HG02973 (cell line): ENCODE results near the gene LCN15.
"Not testable (repeated sequence)": the region's sequence is repeated elsewhere in the genome, so short reads cannot be mapped to it uniquely, and the experiment has no call there.

Experiments used
- ATAC-seq: cut with Tn5 transposase; IDR thresholded peaks from one replicate; pipeline ENCODE4 v1.9.1; 2021; ENCODE audit warnings: moderate library complexity; ENCODE audit not compliant: unreplicated experiment

LCN15 gene

DNA sequence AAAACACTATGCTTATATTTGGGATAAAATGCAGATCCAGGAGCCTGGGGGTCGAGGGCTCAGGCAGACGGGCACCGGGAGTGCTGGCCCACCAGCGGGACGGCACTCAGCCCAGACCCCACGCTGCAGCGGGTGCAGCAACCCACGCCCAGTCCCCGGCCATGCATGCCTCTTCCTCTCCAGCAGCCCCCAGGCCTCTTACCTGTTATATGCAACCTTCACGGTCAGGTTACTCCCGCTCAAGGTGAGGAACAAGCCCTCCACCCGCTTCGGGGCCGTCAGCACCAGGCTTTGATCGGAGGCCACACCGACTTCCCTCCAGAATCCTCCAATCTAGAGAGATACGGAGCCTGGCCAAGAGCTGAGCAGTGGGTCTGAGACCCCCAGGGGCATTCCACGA lies 7.5 kb downstream of the LCN15 start:
- no peak for ATAC-seq

DNA sequence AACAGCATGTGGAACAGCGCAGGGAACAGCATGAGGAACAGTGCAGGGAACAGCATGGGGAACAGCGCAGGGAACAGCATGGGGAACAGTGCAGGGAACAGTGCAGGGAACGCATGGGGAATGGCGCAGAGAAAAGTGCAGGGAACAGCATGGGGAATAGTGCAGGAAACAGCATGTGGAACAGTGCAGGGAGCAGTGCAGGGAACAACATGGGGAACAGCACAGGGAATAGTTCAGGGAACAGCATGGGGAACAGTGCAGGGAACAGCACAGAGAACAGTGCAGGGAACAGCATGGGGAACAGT lies 8.2 kb downstream of the LCN15 start:
- no peak for ATAC-seq

DNA sequence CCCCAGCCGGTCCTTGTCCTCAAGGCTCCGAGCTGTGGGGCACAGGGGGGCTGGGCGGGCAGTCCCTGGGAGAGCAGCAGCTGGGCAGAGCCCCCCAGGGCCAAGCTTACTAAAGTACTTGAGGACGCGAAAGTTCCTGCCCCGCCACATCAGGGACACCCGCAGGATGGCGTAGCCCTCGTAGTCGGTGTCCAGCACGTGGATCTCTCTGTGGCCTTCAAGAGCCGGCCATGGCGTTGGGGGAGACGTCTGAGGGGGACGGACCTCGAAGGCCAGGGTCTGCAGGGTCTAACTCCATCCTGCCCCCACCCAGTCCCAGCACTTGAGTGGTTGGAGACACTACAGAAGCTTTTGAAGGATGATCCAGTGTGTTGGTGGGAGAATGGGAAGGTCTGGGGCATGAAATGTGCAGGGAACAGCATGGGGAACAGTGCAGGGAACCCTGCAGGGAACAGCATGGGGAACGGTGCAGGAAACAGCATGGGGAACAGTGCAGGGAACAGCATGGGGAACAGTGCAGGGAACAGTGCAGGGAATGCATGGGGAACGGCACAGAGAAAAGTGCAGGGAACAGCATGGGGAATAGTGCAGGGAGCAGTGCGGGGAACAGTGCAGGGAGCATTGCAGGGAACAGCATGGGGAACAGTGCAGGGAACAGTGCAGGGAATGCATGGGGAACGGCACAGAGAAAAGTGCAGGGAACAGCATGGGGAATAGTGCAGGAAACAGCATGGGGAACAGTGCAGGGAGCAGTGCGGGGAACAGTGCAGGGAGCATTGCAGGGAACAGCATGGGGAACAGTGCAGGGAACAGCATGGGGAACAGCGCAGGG lies 8.8 kb downstream of the LCN15 start:
- ATAC-seq, result not testable (repeated sequence)

DNA sequence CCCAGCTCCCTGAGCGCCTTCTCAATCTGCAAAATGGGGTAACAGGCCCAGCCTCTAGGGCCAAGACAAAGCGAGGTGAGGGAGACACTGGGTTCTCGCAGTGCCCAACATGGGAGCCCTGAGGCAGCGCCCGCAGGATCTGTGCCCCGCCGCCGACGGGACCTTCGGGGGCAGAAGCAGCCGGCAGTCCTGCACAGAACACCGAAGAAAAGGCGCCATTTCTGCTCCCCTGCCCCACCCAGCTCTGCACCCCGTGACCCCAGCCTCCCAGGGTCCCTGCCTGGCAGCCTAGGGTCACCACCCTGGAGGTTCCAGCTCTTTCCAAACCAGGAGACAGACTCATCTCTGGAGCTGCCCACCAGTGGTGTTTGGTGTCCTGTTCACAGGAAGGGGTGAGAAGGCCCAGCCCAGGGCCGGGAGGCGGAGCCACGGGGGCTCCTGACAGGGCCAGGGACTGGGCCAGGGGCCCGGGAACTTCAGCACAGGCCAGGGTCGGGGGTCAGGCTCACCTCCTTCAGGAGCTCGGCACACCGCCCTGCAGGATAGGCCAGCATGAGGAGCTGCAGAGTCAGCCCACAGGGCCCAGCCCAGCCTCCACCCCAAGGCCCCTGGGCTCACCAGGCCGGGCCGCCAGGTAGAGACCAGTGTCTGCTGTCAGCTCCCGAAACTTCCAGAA lies 9.6 kb downstream of the LCN15 start:
- ATAC-seq, result no peak

DNA sequence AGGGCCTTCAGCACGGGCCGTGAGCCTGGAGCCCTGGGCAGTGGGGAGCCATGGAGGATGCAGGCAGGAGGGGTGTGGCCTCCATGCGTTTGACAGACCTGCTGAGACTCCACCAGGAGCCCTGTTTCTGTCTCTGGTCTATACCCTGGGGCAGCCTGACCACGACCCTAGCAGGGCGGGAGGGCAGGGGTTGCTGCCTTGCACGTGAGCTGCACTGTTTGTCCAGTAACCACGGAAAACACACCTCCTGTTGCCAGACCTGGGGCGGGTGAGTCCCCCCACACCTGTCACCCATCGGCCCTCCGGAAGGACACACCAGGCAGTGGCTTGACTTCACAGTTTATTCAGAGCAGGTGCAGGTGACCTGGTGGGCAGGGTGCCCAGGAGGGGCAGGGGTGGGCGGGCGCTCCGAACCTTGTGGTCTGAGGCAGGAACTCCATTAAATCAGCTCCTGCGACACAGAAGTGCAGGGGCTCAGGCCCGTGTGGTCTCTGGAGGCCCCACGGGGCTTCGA lies 10.2 kb downstream of the LCN15 start:
- no peak for ATAC-seq

DNA sequence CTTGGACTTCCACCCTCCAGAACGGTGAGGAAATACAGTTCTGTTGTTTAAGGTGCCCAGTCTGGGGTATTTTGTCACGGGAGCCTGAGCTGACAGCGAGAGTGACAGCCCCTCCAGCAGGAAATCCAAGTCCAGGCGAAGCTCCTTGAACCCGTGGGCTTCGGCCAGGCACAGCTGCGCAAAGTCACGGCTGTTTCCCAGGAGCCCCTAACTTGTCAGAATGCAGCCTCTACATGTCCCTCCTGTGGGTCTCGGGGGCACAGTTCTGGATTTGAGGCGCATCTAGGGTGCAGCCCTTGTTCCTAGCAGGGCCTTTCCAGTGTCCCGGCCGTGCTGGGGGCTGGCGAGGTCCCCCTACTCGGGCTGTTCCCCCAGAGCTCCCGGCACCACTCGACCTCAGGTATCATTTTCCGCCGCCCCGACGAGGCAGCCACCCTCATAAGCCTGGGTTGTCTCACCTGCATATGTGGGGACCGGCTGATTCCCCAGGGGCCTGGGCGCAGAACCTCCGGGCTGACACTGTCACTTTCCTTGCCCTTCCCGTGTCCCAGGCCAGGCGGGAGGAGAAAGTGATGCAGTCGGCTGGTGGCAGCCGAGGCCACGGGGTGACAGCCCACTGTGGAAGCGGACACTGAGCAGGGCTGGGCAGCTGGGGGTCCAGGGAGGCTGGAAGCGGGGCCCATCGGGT lies 10.8 kb downstream of the LCN15 start:
- no peak for ATAC-seq

DNA sequence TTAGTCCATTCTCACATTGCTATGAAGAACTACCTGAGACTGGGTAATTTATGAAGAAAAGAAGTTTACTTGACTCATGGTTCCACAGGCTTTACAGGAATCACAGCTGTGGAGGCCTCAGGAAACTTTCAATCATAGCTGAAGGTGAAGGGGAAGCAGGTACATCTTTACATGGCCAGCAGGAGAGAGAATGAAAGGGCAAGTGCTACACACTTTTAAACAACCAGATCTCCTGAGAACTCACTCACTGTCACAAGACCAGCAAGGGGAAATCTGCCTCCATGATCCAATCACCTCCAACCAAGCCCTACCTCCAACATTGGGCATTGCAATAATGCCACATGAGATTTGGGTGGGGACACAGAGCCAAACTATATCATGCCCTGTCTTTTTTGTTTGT lies 12.5 kb downstream of the LCN15 start:
- ATAC-seq, result no peak

DNA sequence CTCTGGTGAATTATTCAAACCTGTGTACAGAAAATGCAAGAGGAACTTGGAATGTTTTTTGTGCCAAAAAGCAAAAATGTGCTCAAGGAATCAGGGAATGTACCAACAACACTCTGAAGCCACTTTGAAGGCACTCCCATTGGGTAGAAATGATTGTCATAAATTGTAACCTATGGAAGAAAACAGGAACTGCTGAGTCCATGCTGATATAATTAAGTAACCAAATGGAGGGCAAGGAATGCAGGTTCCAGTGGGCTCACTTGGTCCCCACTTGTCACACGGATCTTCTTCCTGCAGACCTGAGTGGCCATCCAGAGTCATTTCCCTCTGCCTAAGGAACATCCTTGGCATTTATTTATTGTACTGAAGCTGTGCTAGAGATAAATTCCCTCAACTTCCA lies 13.1 kb downstream of the LCN15 start:
- no peak for ATAC-seq

DNA sequence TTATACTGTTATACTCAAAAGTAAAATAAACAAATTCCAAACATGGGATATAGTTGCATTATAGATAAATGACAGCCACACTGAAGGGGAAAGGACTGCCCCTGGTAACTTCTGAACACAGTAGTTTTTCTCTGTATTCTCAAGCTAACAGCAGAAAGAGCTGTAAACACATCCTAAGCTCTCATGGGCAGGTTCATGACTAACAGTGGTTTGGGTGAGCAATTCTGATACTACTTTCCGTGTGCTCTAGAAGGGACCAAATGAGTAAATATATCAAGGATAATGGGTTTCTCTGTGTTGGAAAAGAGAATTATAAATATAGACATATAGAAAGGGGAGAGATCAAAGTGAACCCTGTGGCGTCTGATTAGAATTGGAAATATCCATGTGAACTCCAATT lies 13.8 kb downstream of the LCN15 start:
- no peak for ATAC-seq

DNA sequence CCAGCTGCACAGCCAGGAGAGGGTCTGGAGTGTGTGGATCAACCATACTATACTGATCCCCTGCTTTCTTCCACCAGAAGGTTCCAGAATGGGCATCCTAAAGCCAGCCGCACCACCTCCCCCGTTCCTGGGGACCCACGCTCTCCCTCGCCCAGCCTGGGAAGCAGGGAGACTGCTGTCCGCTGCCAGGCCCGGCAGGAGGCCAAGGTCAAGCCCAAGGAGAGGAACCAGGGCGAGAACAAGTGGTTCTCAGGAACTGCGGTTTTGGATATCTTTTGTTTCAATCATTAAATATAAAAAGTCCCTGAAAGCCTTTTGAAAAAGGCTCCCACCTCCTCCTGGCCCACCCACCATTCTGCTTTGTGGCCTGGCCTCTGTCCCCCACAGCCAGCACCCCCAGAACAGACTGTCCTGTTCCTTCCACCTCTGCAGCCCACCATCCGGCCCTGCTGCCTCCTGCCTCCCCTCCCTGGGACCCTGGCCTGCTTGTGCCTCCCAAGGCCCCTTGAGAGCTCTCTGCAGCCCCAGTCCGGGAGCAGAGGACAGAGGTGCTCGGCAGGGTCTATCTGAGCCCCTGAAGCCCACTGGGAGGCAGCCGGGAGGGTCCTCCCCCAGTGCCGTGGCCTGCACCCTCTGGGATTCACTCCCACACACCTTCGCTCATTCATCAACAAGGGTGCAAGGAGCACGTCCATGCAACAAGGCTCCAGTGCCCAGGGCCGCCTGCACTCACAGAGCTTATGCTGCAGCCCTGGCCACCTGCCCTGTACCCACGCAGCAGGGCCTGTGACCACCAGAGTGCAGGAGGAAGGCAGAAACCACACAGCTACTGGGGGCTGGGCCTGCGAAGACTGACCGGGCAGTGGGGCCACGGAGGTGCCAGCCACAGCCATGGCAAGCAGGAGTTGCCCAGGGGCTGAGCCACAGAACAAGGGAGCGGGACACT lies 15.4 kb downstream of the LCN15 start:
- ATAC-seq, result no peak

DNA sequence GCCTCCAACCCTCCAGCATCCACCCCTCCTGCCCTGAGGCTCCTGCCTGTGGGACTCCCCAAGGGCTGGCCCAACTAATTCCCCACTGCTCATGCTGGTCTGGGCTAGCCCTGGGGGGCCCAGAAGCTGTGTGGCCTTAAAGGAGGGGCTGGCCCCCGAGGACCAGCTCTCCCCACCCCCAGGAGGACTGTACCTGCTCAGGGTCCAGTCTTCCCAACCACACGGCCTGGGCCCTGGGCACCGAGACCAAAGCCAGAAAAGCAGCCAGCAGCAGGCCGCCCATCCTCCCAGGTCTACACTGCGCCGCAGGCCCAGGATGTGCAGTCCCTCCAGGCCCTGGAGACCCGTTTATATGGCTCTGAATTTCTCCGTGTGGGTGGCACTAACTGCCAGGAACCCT lies 16.1 kb downstream of the LCN15 start, which contains the start of gene LCN6:
LCN6 (minus strand) TSS at position 325 of the 400 bp plus-strand sequence; CDS start at position 283, 42 bp downstream.
- ATAC-seq, result no peak

DNA sequence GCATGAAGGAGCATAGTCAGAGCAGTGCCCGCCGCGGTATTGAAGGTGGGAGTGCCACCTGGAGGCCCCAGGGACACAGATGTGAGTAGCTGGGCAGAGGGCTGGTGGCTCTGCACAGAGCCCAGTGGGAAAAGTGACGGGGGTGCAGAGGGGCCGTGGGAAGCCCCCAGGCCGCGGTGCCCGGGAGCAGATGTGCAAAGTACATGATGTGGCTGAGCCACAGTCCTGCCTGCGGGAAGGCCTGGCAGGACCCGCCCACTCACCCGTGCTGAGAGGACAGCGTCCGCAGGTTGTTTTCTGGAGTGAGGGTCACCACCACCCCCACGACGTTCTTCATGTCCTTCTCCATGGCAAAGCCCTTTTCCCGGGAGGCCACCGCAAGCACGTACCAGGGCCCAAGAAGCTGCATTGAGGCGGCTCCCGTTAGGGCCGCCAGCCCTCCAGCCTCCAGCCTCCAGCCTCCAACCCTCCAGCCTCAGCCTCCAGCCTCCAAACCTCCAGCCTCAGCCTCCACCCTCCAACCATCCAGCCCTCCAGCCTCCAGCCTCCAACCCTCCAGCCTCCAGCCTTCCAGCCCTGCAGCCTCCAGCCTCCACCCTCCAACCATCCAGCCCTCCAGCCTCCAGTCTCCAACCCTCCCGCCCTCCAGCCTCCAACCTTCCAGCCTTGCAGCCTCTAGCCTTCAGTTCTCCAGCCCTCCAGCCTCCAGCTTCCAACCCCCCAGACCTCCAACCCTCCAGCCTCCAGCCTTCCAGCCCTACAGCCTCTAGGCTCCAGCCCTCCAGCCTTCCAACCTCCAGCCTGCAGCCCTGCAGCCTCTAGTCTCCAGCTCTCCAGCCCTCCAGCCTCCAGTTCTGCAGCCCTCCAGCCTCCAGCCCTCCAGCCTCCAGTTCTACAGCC lies 16.9 kb downstream of the LCN15 start:
- ATAC-seq, result no peak

DNA sequence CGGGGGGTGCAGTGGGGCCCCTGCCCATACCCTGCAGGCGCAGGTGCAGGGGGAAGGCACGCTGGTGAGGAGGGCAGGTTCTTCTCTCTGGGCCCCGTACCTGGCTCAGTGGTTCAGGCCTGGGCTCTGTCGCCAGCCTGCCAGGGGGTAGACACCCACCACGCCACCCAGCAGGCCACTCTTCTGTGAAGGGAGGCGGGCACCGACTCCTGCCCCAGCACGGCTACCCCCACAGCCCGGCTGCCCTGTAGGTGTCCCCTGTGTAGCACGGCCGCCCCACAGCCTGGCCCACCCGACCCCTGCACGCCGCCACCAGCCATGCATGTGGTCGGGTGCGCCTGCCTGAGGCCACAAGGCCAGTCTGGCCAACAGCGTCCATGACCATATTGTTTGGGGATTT lies 17.7 kb downstream of the LCN15 start:
- ATAC-seq, result no peak

DNA sequence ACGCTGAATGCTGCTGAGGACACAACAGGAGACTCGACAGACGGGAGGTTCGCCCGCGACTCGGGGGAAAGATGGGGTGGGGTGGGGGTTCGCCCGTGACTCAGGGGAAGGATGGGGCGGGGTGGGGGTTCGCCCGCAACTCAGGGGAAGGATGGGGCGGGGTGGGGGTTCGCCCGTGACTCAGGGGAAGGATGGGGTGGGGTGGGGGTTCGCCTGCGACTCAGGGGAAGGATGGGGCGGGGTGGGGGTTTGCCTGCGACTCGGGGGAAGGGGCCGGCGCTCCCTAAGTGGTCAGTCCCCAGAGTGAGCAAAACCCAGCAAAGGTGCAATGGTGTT lies 18.2 kb downstream of the LCN15 start:
- ATAC-seq, result no peak

DNA sequence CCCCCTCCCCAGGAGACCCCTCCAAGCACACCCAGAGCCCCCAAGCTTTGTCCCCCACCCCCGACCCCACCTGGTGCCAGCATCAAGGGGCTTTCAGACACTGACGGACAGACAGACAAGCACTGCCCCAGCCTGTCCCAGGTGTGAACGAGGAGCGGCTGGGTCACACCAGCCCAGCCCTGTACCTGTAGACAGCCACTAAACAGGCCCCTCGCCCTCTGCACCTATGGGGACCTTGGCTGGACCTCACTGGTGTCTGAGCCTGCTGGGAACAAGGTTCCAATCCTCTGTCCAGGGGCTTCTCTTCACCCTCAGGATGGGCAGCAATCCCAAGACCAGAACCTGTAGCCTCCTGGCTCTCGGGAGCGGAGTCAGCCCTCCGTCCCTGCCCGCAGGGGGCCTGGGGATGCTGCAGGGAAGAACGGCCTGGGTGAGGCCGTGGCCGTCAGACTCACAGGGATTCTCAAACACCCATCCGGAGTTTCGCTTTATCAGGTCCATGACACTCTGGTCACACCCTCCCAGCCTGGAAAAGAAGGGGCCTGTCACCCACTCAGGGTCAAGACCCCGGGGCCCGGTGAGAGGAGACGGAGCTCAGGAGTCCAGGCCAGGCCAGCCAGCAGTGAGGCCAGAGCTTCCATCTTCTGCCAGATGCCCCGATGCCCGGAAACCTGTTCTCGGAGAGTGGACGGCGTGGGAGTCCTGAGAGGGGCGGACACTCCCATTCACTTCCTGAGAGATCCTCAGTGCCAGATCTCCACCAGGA lies 18.7 kb downstream of the LCN15 start:
- ATAC-seq, result no peak

DNA sequence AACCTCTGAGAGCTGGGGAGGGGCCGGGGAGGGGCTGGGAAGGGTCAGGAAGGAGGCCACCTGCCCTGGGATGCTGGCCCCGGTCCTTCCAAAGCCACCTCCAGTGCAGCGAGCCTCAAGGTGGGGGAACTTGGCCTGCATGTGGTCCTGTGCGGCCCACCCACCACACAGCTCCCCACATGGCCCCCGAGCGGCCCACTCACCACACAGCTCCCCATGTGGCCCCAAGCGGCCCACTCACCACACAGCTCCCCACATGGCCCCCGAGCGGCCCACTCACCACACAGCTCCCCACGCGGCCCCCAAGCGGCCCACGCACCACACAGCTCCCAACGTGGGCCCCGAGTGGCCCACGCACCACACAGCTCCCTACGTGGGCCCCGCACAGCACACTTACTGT lies 19.5 kb downstream of the LCN15 start:
- no peak for ATAC-seq

DNA sequence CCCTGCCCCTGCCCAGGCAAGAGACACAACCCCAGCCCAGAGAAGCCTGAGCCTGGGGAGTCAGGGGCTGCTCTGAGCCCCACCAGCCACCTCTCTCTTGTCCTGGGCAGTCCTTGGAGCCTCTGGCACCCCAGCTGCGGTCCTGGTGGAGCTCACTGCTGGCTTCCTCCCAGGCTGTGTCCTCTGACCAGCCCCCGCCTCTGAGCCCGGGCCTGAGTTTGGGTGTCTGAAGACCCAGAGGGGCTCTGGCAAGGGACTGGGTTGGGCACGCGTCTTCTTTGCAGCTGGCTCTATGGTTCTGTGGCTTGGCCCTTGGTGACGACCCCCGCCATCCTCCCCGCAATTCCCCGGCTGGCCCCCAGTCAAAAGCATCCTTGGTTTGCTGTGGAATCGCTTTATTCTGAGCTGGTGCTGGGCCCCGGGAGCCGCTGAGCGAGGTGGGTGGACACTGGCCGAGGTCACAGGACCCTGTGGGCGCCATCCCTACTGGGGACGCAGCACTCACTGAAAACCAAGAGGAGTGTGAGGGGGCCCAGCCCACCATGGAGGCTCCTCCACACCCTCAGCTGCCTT lies 20.6 kb downstream of the LCN15 start:
- no peak for ATAC-seq

DNA sequence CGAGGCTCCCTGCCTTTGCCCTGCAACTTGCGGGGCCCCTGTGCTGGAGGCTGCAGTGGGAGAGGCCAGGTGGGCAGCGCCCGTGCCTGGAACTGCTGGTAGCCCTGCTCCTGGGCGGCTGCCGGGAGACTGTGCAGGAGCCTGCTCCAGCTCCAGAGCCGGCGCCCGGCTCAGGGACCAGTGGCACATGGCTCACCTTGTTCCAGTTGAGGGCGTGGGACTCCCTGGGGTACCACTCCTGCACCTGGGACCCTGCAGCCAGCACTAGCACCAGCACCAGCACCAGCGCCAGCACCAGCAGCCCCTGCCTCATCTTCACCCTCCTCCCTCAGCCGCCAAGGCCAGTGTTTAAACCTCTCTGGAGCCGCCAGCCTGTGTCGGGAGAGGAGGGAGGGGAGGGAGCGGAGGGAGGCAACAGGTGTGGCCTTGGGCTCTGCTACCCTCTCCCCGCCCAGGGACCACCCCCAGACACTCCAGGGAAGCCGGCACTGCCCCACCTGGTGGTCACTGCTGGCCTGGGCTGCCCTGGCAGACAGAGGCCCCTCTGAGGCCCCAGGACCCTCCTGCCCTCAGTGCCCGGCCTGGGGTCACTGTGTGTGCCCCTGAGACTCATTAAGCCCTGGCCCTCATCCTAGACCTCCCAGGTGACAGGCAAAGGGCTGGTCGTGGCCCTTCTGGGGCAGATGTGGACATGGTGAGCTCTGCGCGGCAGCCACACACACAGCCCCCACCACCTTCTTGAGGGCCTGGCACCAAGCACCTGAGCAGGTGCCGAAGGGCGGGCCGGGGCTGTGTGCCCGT lies 21.5 kb downstream of the LCN15 start, which contains the start of gene LCN10:
LCN10 (minus strand) TSS at position 350 of the 801 bp plus-strand sequence; CDS start at position 313, 37 bp downstream.
- ATAC-seq, result no peak
